ENCODE results near the gene SPZ1. TPM values are rescaled to one million over a fixed set of nuclear protein-coding genes. Genes with fewer than 3 reads are reported as not detected.

Gene SPZ1
- total and polyA plus RNA-seq, 10 of the 15 experiments (the other 5 are each of a cell fraction or from before 2014, with no cell fraction given): not detected

DNA sequence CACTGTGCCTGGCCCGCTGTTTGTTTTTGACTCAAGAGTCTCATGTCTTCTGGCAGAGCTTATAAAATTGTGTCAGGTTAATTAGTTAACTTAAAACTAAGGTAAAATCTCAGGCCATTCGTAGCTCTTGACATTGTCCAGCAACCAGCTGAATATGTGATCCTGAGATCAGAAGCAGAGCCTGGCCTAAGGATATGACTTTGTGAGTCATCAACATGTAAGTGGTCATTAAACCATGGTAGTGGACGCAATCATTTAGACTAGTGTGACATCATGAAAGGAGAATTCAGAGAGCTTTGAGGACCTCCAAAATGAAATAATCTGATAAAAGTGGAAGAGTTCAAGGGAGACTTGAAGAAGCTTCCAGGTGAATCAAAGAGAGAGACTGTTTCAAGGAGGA is 23.3 kb downstream of the SPZ1 start:
- ChIA-PET RAD21 (ENCODE audit: unreplicated experiment) (no interaction called here), CTCF (interaction anchor here (0.8 kb wide), 1 partner anchor 12 kb away, joined by 3 read pairs; no protein-coding TSS in a partner anchor), POLR2A (interaction anchor here (0.6 kb wide), 1 partner anchor 62 kb away, joined by 3 read pairs; no protein-coding TSS in a partner anchor), SMC1A (ENCODE audit: uncharacterized antibody, unreplicated experiment) (interaction anchor here (0.6 kb wide), 1 partner anchor 523 kb away, joined by 3 read pairs; no protein-coding TSS in a partner anchor)
- Histone ChIP-seq H3K27me3 (replicated peaks in 1 of 2; ENCODE audit: control insufficient read depth in 2 of 2, insufficient read depth in 2 of 2, low read length in 1 of 2) (no peaks in the 10 kb centered on the region), H3K36me3 (ENCODE audit: control insufficient read depth in 2 of 2, insufficient read depth in 2 of 2, low read length in 1 of 2) (no peaks in the 10 kb centered on the region), H3K4me2 (ENCODE audit: control insufficient read depth, insufficient read depth) (no peak overlapping the region), H2AFZ (ENCODE audit: control insufficient read depth, low read depth, low read length) (no peak overlapping the region), H3K4me1 (ENCODE audit: control insufficient read depth, insufficient read depth, low read length) (no peaks in the 10 kb centered on the region), H3K9me3 (replicated peaks; ENCODE audit: control insufficient read depth, insufficient read depth, low read length) (no peaks in the 10 kb centered on the region), H4K20me1 (ENCODE audit: control insufficient read depth, insufficient read depth) (no peaks in the 10 kb centered on the region), H3K27ac (ENCODE audit: control insufficient read depth, insufficient read depth) (no peak overlapping the region), H3K79me2 (ENCODE audit: control insufficient read depth, insufficient read depth, low read length) (no peaks in the 10 kb centered on the region), H3K4me3 (no peak overlapping the region), H3K9ac (ENCODE audit: control insufficient read depth, insufficient read depth, low read length) (no peak overlapping the region)
- intact Hi-C loops (cut with micrococcal nuclease; ENCODE audit: unreplicated experiment) (loop anchor here (10.0 kb wide), 1 partner anchor 332 kb away; no protein-coding TSS in a partner anchor), in situ Hi-C loops (cut with MboI) (loop anchor here (10.0 kb wide), 1 partner anchor 332 kb away; no protein-coding TSS in a partner anchor)
- TF ChIP-seq DPF2 (IDR thresholded peaks at IDR 0.05): no peak
- TF ChIP-seq, protein P1, sequence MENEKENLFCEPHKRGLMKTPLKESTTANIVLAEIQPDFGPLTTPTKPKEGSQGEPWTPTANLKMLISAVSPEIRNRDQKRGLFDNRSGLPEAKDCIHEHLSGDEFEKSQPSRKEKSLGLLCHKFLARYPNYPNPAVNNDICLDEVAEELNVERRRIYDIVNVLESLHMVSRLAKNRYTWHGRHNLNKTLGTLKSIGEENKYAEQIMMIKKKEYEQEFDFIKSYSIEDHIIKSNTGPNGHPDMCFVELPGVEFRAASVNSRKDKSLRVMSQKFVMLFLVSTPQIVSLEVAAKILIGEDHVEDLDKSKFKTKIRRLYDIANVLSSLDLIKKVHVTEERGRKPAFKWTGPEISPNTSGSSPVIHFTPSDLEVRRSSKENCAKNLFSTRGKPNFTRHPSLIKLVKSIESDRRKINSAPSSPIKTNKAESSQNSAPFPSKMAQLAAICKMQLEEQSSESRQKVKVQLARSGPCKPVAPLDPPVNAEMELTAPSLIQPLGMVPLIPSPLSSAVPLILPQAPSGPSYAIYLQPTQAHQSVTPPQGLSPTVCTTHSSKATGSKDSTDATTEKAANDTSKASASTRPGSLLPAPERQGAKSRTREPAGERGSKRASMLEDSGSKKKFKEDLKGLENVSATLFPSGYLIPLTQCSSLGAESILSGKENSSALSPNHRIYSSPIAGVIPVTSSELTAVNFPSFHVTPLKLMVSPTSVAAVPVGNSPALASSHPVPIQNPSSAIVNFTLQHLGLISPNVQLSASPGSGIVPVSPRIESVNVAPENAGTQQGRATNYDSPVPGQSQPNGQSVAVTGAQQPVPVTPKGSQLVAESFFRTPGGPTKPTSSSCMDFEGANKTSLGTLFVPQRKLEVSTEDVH (IDR thresholded peaks at IDR 0.05; ENCODE audit: low read depth, partially characterized antibody): no peak
- TF ChIP-seq, protein P2, sequence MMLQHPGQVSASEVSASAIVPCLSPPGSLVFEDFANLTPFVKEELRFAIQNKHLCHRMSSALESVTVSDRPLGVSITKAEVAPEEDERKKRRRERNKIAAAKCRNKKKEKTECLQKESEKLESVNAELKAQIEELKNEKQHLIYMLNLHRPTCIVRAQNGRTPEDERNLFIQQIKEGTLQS (IDR thresholded peaks at IDR 0.05; ENCODE audit: borderline replicate concordance, extremely low read depth, low read depth, low read length): no peak
- no peak for TF ChIP-seq GABPA (IDR thresholded peaks at IDR 0.05; ENCODE audit: low read depth)
- no peak for TF ChIP-seq MXI1 (IDR thresholded peaks at IDR 0.05; ENCODE audit: low read depth, low read length)
- TF ChIP-seq RFX5 (IDR thresholded peaks at IDR 0.05; ENCODE audit: low read depth, low read length): no peak
- TF ChIP-seq EED (IDR thresholded peaks at IDR 0.05; ENCODE audit: low read depth): no peak
- no peak for TF ChIP-seq ZNF274 (IDR thresholded peaks at IDR 0.05; ENCODE audit: insufficient read depth, insufficient read length)
- no peak for TF ChIP-seq YBX1 (IDR thresholded peaks at IDR 0.05)
- no peak for TF ChIP-seq RCOR1 (conservative IDR thresholded peaks at IDR 0.05; ENCODE audit: low read depth, low read length)
- TF ChIP-seq EGR1 (IDR thresholded peaks at IDR 0.05; ENCODE audit: borderline replicate concordance in 1 of 2, low read depth in 2 of 2, low read length in 2 of 2): no peak
- no peak for TF ChIP-seq WRNIP1 (IDR thresholded peaks at IDR 0.05; ENCODE audit: borderline replicate concordance, low read depth, low read length)
- ATAC-seq (no peak), FAIRE-seq (no peak), DNase-seq (ENCODE audit: low read depth, low spot score) (no peak)
- no TSS peak for BruUV-seq (replicated peaks)
- 60% methylated on average over 3 of the region's 3 CpGs for WGBS (ENCODE audit: insufficient coverage, insufficient replicate concordance, low lambda C conversion rate, missing lambda C conversion rate)

All from GM12878 (cell line).